Neural crest cell (in vitro differentiated cells): ENCODE measurements around the gene ITGB4. TPM values are rescaled to one million over a fixed set of nuclear protein-coding genes. Genes with fewer than 3 reads are reported as not detected.
A peak's percentile ranks its signal among the peaks of the same experiment; 100 is the strongest.

Source experiments
- DNase-seq: peaks from one replicate; pipeline ENCODE4 v3.0.0; 2021; ENCODE audit warnings: low read depth, mixed read lengths, low spot score
- H3K27ac Mint-ChIP-seq: one replicate; pipeline ENCODE4 v1.8.0; 2021; ENCODE audit warnings: mild to moderate bottlenecking, mixed read lengths; ENCODE audit not compliant: unreplicated experiment
- H3K27me3 Mint-ChIP-seq: 2 replicates; pipeline ENCODE4 v1.8.0; 2021; ENCODE audit warnings: low read depth, mild to moderate bottlenecking, mixed read lengths
- H3K36me3 Mint-ChIP-seq: 2 replicates; pipeline ENCODE4 v1.8.0; 2021; ENCODE audit warnings: low read depth, mild to moderate bottlenecking, mixed read lengths
- H3K4me1 Mint-ChIP-seq: 2 replicates; pipeline ENCODE4 v1.8.0; 2021; ENCODE audit warnings: mixed read lengths
- H3K4me3 Mint-ChIP-seq: one replicate; pipeline ENCODE4 v1.8.0; 2021; ENCODE audit warnings: mild to moderate bottlenecking, mixed read lengths
- H3K9me3 Mint-ChIP-seq: 2 replicates; pipeline ENCODE4 v1.8.0; 2021; ENCODE audit warnings: mixed read lengths
- total RNA-seq: library from RNA; stranded (reverse); gene quantifications from 2 replicates; pipeline ENCODE4 v1.2.1, GENCODE V29; 2021
- TF ChIP-seq, protein P1 (sequence below): fragments of 200-600 bp; sonication (generic); conservative IDR thresholded peaks from 2 replicates; pipeline ENCODE4 v1.5.0; 2021; ENCODE audit warnings: antibody characterized with exemption, mild to moderate bottlenecking

The ITGB4 gene
- total RNA-seq, 1 donor from 2014 or later: 1.4 TPM

DNA sequence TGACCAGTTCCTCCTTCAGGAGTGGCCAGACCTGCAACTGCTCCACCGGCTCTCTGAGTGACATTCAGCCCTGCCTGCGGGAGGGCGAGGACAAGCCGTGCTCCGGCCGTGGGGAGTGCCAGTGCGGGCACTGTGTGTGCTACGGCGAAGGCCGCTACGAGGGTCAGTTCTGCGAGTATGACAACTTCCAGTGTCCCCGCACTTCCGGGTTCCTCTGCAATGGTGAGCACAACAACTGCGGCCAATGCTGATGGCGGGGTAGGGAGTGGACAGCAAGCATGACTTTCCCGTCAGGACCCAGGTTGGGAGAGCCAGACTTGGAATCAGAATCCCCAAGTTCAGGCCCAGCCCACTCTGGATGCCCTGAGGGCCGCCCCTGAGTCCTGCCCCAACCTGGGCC lies 12.2 kb downstream of the ITGB4 start:
- Mint-ChIP-seq H3K4me3 (no peak overlapping the region), H3K27me3 (no peaks in the 10 kb centered on the region), H3K27ac (no peak overlapping the region), H3K9me3 (no peaks in the 10 kb centered on the region), H3K36me3 (no peaks in the 10 kb centered on the region), H3K4me1 (peaks cover 6% of the 10 kb centered on the region)
- TF ChIP-seq, protein P1, sequence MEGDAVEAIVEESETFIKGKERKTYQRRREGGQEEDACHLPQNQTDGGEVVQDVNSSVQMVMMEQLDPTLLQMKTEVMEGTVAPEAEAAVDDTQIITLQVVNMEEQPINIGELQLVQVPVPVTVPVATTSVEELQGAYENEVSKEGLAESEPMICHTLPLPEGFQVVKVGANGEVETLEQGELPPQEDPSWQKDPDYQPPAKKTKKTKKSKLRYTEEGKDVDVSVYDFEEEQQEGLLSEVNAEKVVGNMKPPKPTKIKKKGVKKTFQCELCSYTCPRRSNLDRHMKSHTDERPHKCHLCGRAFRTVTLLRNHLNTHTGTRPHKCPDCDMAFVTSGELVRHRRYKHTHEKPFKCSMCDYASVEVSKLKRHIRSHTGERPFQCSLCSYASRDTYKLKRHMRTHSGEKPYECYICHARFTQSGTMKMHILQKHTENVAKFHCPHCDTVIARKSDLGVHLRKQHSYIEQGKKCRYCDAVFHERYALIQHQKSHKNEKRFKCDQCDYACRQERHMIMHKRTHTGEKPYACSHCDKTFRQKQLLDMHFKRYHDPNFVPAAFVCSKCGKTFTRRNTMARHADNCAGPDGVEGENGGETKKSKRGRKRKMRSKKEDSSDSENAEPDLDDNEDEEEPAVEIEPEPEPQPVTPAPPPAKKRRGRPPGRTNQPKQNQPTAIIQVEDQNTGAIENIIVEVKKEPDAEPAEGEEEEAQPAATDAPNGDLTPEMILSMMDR: no peak
- no peak for DNase-seq

DNA sequence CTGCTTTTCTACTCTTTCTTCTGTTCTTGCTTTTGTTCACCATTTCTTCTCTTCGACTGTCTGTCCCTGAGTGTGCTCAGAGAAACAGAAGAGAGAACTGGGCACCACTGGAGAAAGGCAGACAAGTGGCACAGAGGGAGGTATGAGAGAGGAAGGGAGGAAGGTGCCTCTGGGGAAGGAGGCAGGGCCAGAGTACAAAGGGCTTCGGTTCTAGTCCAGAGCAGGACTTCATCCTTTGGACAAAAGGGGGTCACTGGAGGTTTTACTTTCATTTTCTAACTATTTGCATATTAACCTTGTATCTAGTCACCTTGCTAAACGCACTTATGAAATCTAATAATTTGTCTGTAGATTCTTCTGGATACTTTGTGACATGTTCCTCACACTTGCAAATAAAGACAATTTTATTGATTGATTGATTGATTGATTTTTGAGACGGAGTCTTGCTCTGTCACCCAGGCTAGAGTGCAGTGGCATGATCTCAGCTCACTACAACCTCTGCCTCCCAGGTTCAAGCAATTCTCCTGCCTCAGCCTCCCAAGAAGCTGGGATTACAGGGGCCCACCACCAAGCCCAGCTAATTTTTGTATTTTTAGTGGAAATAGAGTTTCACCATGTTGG lies 13.5 kb downstream of the ITGB4 start:
- Mint-ChIP-seq H3K4me3 (no peak overlapping the region), H3K27ac (no peak overlapping the region), H3K27me3 (no peaks in the 10 kb centered on the region), H3K4me1 (peaks cover 7% of the 10 kb centered on the region), H3K9me3 (no peaks in the 10 kb centered on the region), H3K36me3 (no peaks in the 10 kb centered on the region)
- TF ChIP-seq, protein P1: no peak
- DNase-seq: no peak

DNA sequence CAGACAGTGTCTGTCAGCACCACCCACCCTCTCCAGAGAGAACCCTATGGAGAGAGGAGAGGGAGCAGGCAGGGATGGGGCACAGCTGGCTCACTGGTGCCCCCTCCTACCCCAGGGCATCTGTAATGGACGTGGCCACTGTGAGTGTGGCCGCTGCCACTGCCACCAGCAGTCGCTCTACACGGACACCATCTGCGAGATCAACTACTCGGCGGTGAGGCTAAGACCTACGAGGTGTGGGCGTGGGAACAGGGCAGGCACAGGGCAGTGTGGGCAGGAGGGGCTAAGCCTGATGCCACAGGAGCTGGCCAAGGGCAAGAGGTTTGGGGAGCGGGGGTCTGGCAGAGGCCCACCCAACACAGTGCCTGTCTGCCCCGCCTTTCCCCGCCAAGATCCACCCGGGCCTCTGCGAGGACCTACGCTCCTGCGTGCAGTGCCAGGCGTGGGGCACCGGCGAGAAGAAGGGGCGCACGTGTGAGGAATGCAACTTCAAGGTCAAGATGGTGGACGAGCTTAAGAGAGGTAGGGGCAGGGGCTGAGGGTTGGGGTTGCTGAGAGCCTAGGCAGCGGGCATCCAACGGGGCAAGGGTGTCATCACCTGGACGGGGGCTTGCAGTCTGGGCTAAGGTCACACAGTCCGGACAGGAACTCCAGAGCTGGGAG lies 15.0 kb downstream of the ITGB4 start:
- Mint-ChIP-seq H3K27me3 (no peaks in the 10 kb centered on the region), H3K9me3 (no peaks in the 10 kb centered on the region), H3K4me1 (peaks cover 7% of the 10 kb centered on the region), H3K27ac (no peak overlapping the region), H3K36me3 (no peaks in the 10 kb centered on the region), H3K4me3 (no peak overlapping the region)
- TF ChIP-seq, protein P1: no peak
- no peak for DNase-seq

DNA sequence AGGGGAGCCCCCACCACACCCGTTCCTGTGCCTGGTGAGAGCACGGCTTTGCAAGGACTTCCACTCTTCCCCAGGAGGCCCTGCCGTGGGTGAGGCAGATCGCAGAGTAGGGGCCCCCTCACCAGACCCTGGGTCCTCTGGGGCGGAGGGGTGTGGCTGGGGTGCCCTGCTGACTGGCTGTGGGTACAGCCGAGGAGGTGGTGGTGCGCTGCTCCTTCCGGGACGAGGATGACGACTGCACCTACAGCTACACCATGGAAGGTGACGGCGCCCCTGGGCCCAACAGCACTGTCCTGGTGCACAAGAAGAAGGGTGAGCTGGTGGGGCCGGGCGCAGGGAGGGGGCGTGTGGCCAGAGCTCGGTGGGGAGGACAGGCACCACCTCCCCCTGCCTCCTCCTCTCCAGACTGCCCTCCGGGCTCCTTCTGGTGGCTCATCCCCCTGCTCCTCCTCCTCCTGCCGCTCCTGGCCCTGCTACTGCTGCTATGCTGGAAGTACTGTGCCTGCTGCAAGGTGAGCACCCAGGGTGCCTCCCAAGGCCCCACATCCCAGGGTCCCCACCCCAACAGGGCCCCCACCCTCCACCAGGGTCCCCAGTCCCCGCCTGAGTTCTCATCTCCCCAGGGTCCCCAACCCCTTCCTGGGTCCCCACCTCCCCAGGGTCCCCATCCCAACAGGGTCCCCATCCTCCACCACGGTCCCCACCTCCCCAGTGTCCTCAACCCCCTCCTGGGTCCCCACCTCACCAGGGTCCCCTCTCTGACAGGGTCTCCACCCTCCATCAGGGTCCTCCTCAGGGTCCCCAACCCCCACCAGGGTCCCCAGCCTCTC lies 16.1 kb downstream of the ITGB4 start:
- peaks cover 7% of the 10 kb centered on the region for H3K4me1 Mint-ChIP-seq
- H3K36me3 Mint-ChIP-seq: no peaks in the 10 kb centered on the region
- TF ChIP-seq, protein P1: no peak
- no peaks in the 10 kb centered on the region for H3K9me3 Mint-ChIP-seq
- no peak overlapping the region for H3K27ac Mint-ChIP-seq
- H3K27me3 Mint-ChIP-seq: no peaks in the 10 kb centered on the region
- DNase-seq: no peak
- H3K4me3 Mint-ChIP-seq: no peak overlapping the region

DNA sequence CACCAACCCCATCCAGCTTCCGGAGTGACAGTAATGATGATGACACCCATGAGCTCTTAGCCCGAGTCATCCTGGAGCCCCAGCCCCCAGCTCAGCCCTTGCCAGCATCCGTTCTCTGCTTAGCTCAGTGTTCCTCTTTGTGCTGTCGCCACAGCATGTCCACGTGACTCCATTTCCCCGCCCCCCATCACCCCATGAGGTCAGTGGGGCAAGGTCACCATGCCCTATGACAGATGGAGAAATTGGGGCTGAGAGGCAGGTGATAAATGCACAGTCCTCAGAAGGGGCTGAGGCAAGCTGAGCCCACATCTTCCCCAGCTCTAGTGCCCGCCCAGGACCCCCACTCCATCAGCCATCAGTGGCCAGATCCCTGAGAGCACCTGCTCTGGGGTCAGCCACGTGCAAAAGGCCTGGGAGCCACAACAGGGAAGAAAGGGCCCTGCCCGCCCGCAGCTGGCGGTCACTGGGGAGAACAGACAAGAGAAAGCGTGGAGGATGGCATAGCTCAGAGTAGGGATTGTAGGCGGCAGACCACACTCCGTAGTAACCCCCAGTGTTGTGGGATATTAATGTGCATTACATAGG lies 17.1 kb downstream of the ITGB4 start:
- no peak for DNase-seq
- H3K27me3 Mint-ChIP-seq: no peaks in the 10 kb centered on the region
- TF ChIP-seq, protein P1: no peak
- peak overlapping the region; percentile 90 for H3K27ac Mint-ChIP-seq
- peaks cover 7% of the 10 kb centered on the region for H3K4me1 Mint-ChIP-seq
- no peaks in the 10 kb centered on the region for H3K36me3 Mint-ChIP-seq
- no peaks in the 10 kb centered on the region for H3K9me3 Mint-ChIP-seq
- no peak overlapping the region for H3K4me3 Mint-ChIP-seq
